ENCODE results near the gene OR8I2.
"Not testable (repeated sequence)": the region's sequence is repeated elsewhere in the genome, so short reads cannot be mapped to it uniquely, and the experiment has no call there.

- TF ChIP-seq, protein P1, sequence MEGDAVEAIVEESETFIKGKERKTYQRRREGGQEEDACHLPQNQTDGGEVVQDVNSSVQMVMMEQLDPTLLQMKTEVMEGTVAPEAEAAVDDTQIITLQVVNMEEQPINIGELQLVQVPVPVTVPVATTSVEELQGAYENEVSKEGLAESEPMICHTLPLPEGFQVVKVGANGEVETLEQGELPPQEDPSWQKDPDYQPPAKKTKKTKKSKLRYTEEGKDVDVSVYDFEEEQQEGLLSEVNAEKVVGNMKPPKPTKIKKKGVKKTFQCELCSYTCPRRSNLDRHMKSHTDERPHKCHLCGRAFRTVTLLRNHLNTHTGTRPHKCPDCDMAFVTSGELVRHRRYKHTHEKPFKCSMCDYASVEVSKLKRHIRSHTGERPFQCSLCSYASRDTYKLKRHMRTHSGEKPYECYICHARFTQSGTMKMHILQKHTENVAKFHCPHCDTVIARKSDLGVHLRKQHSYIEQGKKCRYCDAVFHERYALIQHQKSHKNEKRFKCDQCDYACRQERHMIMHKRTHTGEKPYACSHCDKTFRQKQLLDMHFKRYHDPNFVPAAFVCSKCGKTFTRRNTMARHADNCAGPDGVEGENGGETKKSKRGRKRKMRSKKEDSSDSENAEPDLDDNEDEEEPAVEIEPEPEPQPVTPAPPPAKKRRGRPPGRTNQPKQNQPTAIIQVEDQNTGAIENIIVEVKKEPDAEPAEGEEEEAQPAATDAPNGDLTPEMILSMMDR (IDR thresholded peaks at IDR 0.05): not testable (repeated sequence)
- not testable (repeated sequence) for TF ChIP-seq POLR2A (IDR thresholded peaks at IDR 0.05)
These were observed 34.8 kb upstream of the OR8I2 start for GRCh38 chr11:56058260-56058780.
